ENCODE measurements around the gene TOP3B.

Gene TOP3B

DNA sequence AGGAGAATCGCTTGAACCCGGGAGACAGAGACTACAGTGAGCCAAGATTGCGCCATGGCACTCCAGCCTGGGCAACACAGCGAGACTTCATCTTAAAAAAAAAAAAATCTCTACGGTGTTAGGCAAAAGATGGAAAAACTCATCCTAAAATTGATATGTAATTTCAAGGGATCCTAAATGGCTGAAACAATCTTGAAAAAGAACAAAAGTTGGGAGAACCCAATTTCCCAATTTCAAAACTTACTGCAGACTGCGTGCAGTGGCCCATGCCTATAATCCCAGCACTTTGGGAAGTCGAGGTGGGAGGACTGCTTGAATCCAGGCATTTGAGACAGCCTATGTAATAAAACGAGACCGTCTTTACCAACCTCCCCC is 31.7 kb upstream of the TOP3B start:
- Histone ChIP-seq H4K20me1 (ENCODE audit: low read depth, low read length) (no peaks in the 10 kb centered on the region), H3K36me3 (ENCODE audit: low read length) (peaks cover 6% of the 10 kb centered on the region; the same call in 1 of the 2 replicates), H3K4me2 (ENCODE audit: low read depth, low read length, poor library complexity, severe bottlenecking) (no peak overlapping the region), H2AFZ (ENCODE audit: low read depth, low read length, severe bottlenecking) (no peak overlapping the region), H3K27me3 (ENCODE audit: low read length) (no peaks in the 10 kb centered on the region), H3K9me2 (replicated peaks; ENCODE audit: insufficient read depth, low read length) (no peaks in the 10 kb centered on the region), H3K9me3 (ENCODE audit: insufficient read depth, low read length) (no peaks in the 10 kb centered on the region), H3K79me2 (ENCODE audit: insufficient read depth, low read length) (no peaks in the 10 kb centered on the region), H3K9ac (ENCODE audit: low read length) (no peak overlapping the region), H3K4me3 (ENCODE audit: insufficient read depth, low read length, poor library complexity, severe bottlenecking) (no peak overlapping the region), H3K27ac (ENCODE audit: low read depth, low read length) (no peak overlapping the region), H3F3A (ENCODE audit: insufficient read depth) (no peaks in the 10 kb centered on the region)
- no peak for TF ChIP-seq EZH2phosphoT487 (conservative IDR thresholded peaks at IDR 0.05; ENCODE audit: low read length)
- TF ChIP-seq, protein P1, sequence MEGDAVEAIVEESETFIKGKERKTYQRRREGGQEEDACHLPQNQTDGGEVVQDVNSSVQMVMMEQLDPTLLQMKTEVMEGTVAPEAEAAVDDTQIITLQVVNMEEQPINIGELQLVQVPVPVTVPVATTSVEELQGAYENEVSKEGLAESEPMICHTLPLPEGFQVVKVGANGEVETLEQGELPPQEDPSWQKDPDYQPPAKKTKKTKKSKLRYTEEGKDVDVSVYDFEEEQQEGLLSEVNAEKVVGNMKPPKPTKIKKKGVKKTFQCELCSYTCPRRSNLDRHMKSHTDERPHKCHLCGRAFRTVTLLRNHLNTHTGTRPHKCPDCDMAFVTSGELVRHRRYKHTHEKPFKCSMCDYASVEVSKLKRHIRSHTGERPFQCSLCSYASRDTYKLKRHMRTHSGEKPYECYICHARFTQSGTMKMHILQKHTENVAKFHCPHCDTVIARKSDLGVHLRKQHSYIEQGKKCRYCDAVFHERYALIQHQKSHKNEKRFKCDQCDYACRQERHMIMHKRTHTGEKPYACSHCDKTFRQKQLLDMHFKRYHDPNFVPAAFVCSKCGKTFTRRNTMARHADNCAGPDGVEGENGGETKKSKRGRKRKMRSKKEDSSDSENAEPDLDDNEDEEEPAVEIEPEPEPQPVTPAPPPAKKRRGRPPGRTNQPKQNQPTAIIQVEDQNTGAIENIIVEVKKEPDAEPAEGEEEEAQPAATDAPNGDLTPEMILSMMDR (IDR thresholded peaks at IDR 0.05; ENCODE audit: insufficient read depth, low read length, poor library complexity, severe bottlenecking), result no peak

DNA sequence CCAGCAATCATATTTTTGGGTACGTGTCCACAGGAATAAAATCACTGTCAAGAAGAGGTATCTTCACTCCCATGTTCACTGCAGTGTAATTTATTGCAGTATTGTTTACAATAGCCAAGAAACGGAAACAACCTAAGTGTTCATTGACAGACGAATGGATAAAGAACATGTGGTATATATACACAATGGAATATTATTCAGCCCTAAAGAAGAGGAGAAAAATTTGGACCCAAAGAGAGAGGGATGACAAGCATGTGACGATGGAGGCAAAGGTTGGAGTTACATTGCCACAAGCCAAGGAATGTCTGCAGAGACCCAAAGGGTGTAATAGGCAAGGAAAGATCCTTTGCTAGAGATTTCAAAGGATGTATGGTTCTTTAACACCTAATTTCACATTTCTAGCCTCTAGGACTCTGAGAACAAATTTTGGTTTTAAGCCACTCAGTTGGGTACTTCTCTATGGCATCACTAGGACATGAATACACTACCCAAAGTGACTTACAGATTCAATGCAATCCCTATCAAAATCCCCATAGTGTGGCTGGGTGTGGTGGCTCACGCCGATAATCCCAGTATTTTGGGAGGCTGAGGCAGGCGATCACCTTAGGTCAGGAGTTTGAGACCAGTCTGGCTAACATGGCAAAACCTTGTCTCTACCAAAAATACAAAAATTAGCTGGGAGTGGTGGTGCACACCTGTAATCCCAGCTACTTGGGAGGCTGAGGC is 31.1 kb upstream of the TOP3B start:
- H3K4me3 ChIP-seq (ENCODE audit: insufficient read depth, low read length, poor library complexity, severe bottlenecking), result no peak overlapping the region
- no peak overlapping the region for H3K9ac ChIP-seq (ENCODE audit: low read length)
- no peak overlapping the region for H2AFZ ChIP-seq (ENCODE audit: low read depth, low read length, severe bottlenecking)
- no peaks in the 10 kb centered on the region for H3K79me2 ChIP-seq (ENCODE audit: insufficient read depth, low read length)
- no peaks in the 10 kb centered on the region for H3K27me3 ChIP-seq (ENCODE audit: low read length)
- peaks cover 6% of the 10 kb centered on the region; the same call in 1 of the 2 replicates for H3K36me3 ChIP-seq (ENCODE audit: low read length)
- TF ChIP-seq, protein P1 (IDR thresholded peaks at IDR 0.05; ENCODE audit: insufficient read depth, low read length, poor library complexity, severe bottlenecking), result no peak
- no peak for TF ChIP-seq EZH2phosphoT487 (conservative IDR thresholded peaks at IDR 0.05; ENCODE audit: low read length)
- no peaks in the 10 kb centered on the region for H4K20me1 ChIP-seq (ENCODE audit: low read depth, low read length)
- no peaks in the 10 kb centered on the region for H3F3A ChIP-seq (ENCODE audit: insufficient read depth)
- no peaks in the 10 kb centered on the region for H3K9me2 ChIP-seq (replicated peaks; ENCODE audit: insufficient read depth, low read length)
- H3K9me3 ChIP-seq (ENCODE audit: insufficient read depth, low read length), result no peaks in the 10 kb centered on the region
- no peak overlapping the region for H3K4me2 ChIP-seq (ENCODE audit: low read depth, low read length, poor library complexity, severe bottlenecking)
- no peak overlapping the region for H3K27ac ChIP-seq (ENCODE audit: low read depth, low read length)

DNA sequence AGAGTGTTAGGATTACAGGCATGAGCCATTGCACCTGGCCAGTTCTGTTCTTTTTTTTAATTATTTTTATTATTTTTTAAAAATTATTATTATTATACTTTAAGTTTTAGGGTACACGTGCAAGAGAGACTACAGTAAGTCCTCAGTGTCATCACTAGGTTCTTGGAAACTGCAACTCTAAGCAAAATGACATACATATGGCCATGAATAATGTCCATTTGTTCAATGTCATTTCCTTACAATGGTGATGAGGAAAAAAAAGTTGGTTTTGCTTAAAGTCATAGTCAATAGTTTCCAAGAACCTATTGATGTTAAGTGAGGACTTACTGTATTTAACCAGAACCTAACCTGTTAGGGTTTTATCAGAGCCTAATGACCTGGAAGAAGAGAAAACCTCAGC is 29.4 kb upstream of the TOP3B start:
- Histone ChIP-seq H3K27me3 (ENCODE audit: low read length) (no peaks in the 10 kb centered on the region), H2AFZ (ENCODE audit: low read depth, low read length, severe bottlenecking) (no peak overlapping the region)

More for the DNA sequence above, 29.4 kb upstream of the TOP3B start:
- no peaks in the 10 kb centered on the region for H3K9me3 ChIP-seq (ENCODE audit: insufficient read depth, low read length)
- H4K20me1 ChIP-seq (ENCODE audit: low read depth, low read length), result no peaks in the 10 kb centered on the region
- H3K79me2 ChIP-seq (ENCODE audit: insufficient read depth, low read length), result no peaks in the 10 kb centered on the region
- H3K9me2 ChIP-seq (replicated peaks; ENCODE audit: insufficient read depth, low read length), result no peaks in the 10 kb centered on the region
- H3K4me3 ChIP-seq (ENCODE audit: insufficient read depth, low read length, poor library complexity, severe bottlenecking), result no peak overlapping the region
- H3K9ac ChIP-seq (ENCODE audit: low read length), result no peak overlapping the region
- H3K36me3 ChIP-seq (ENCODE audit: low read length), result peaks cover 6% of the 10 kb centered on the region; the same call in 1 of the 2 replicates
- no peak overlapping the region for H3K27ac ChIP-seq (ENCODE audit: low read depth, low read length)
- TF ChIP-seq, protein P1 (IDR thresholded peaks at IDR 0.05; ENCODE audit: insufficient read depth, low read length, poor library complexity, severe bottlenecking), result no peak
- TF ChIP-seq EZH2phosphoT487 (conservative IDR thresholded peaks at IDR 0.05; ENCODE audit: low read length), result no peak
- H3F3A ChIP-seq (ENCODE audit: insufficient read depth), result no peaks in the 10 kb centered on the region
- H3K4me2 ChIP-seq (ENCODE audit: low read depth, low read length, poor library complexity, severe bottlenecking), result no peak overlapping the region

All from SU-DHL-6 (cell line).